ENCODE data around the gene UTF1. TPM values are rescaled to one million over a fixed set of nuclear protein-coding genes. Genes with fewer than 3 reads are reported as not detected.
A peak's percentile ranks its signal among the peaks of the same experiment; 100 is the strongest.

Gene UTF1
- total RNA-seq, 2 donors from 2014 or later = 1.5 TPM; not detected in 1

GRCh38 chr10:133227256-133227655 lies 2.8 kb upstream of the UTF1 start:
- H3K9me3 ChIP-seq (ENCODE audit: control insufficient read depth, low read length) = no peaks in the 10 kb centered on the region
- H3K27ac ChIP-seq (ENCODE audit: low read depth, low read length) = no peak overlapping the region
- Mint-ChIP-seq H3K27me3 (ENCODE audit: insufficient read depth) (peaks cover 60% of the 10 kb centered on the region), H3K4me3 (no peak overlapping the region), H3K4me1 (peaks cover 7% of the 10 kb centered on the region), H3K36me3 (ENCODE audit: low read depth) (peaks cover 2% of the 10 kb centered on the region), H3K27ac (no peak overlapping the region), H3K9me3 (peaks cover 5% of the 10 kb centered on the region)
- H3K36me3 ChIP-seq (ENCODE audit: control insufficient read depth, insufficient read depth, low read length) = no peaks in the 10 kb centered on the region
- peaks cover 55% of the 10 kb centered on the region for H3K27me3 ChIP-seq (ENCODE audit: control insufficient read depth, insufficient read depth, low read length, poor library complexity, severe bottlenecking)
- H3K4me3 ChIP-seq (ENCODE audit: low read length) = no peak overlapping the region
- DNase-seq = no peak
- no peak overlapping the region for H3K9ac ChIP-seq (ENCODE audit: extremely low read depth, low read length, poor library complexity, severe bottlenecking)
- WGBS, 2 experiments (ENCODE audit: insufficient coverage in 1 of 2, insufficient read length in 1 of 2) = 94 to 95% methylated on average over 17 to 21 of the region's 21 CpGs
- no peak for TF ChIP-seq CTCF (conservative IDR thresholded peaks at IDR 0.05)
- no peaks in the 10 kb centered on the region for H3K4me1 ChIP-seq (ENCODE audit: control insufficient read depth, insufficient read depth, low read length)

GRCh38 chr10:133229265-133230043 lies 563 bp upstream of the UTF1 start:
- H3K27ac ChIP-seq (ENCODE audit: low read depth, low read length) = no peak overlapping the region
- peaks cover 2% of the 10 kb centered on the region for H3K36me3 Mint-ChIP-seq (ENCODE audit: low read depth)
- H3K4me1 Mint-ChIP-seq = peaks cover 7% of the 10 kb centered on the region
- H3K27me3 Mint-ChIP-seq (ENCODE audit: insufficient read depth) = peaks cover 80% of the 10 kb centered on the region
- no peaks in the 10 kb centered on the region for H3K9me3 ChIP-seq (ENCODE audit: control insufficient read depth, low read length)
- H3K27ac Mint-ChIP-seq = no peak overlapping the region
- WGBS, 2 experiments (ENCODE audit: insufficient coverage in 1 of 2, insufficient read length in 1 of 2) = 13 to 22% methylated on average over 35 to 58 of the region's 58 CpGs
- no peaks in the 10 kb centered on the region for H3K36me3 ChIP-seq (ENCODE audit: control insufficient read depth, insufficient read depth, low read length)
- peaks cover 77% of the 10 kb centered on the region for H3K27me3 ChIP-seq (ENCODE audit: control insufficient read depth, insufficient read depth, low read length, poor library complexity, severe bottlenecking)
- peak overlapping the region; percentile 34 for H3K4me3 Mint-ChIP-seq
- H3K9me3 Mint-ChIP-seq = peaks cover 5% of the 10 kb centered on the region
- H3K4me3 ChIP-seq (ENCODE audit: low read length) = no peak overlapping the region
- DNase-seq = peak; percentile 74
- H3K4me1 ChIP-seq (ENCODE audit: control insufficient read depth, insufficient read depth, low read length) = no peaks in the 10 kb centered on the region
- no peak for TF ChIP-seq CTCF (conservative IDR thresholded peaks at IDR 0.05)
- no peak overlapping the region for H3K9ac ChIP-seq (ENCODE audit: extremely low read depth, low read length, poor library complexity, severe bottlenecking)

- H3K9ac ChIP-seq (ENCODE audit: extremely low read depth, low read length, poor library complexity, severe bottlenecking) = no peak overlapping the region
- H3K4me1 ChIP-seq (ENCODE audit: control insufficient read depth, insufficient read depth, low read length) = no peaks in the 10 kb centered on the region
- H3K36me3 ChIP-seq (ENCODE audit: control insufficient read depth, insufficient read depth, low read length) = no peaks in the 10 kb centered on the region
- Mint-ChIP-seq H3K27me3 (ENCODE audit: insufficient read depth) (peaks cover 90% of the 10 kb centered on the region), H3K4me1 (peaks cover 2% of the 10 kb centered on the region), H3K4me3 (no peak overlapping the region), H3K9me3 (peaks cover 5% of the 10 kb centered on the region), H3K27ac (no peak overlapping the region), H3K36me3 (ENCODE audit: low read depth) (peaks cover 2% of the 10 kb centered on the region)
- DNase-seq = peak; percentile 82
- H3K9me3 ChIP-seq (ENCODE audit: control insufficient read depth, low read length) = no peaks in the 10 kb centered on the region
- H3K27me3 ChIP-seq (ENCODE audit: control insufficient read depth, insufficient read depth, low read length, poor library complexity, severe bottlenecking) = peaks cover 88% of the 10 kb centered on the region
- H3K27ac ChIP-seq (ENCODE audit: low read depth, low read length) = no peak overlapping the region
- no peak for TF ChIP-seq CTCF (conservative IDR thresholded peaks at IDR 0.05)
- H3K4me3 ChIP-seq (ENCODE audit: low read length) = no peak overlapping the region
- 2 to 3% methylated on average over 48 to 122 of the region's 122 CpGs for WGBS, 2 experiments (ENCODE audit: insufficient coverage in 1 of 2, insufficient read length in 1 of 2)
Measured at GRCh38 chr10:133230387-133231195, 574 bp downstream of the UTF1 start.
